H1 (cell line): Measurements from ENCODE around the gene MLPH. TPM values are rescaled to one million over a fixed set of nuclear protein-coding genes. Genes with fewer than 3 reads are reported as not detected.
A peak's percentile ranks its signal among the peaks of the same experiment; 100 is the strongest.

ENCODE experiments used
- CTCF ChIA-PET: fragments of 300-600 bp; sonication (Branson Sonifier 250); formaldehyde crosslinking; loops from one replicate; lab custom pipeline; 2021; ENCODE audit not compliant: partially characterized antibody; lab: Charles Lee
- POLR2A ChIA-PET: fragments of 300-600 bp; sonication (Branson Sonifier 250); formaldehyde crosslinking; loops from one replicate; lab custom pipeline; 2021; ENCODE audit warnings: inconsistent platforms; ENCODE audit not compliant: partially characterized antibody; lab: Charles Lee
- DNase-seq, 2 experiments: peaks; one replicate each; pipeline versions ENCODE4 v3.0.0 to v3.0.0-alpha.2; 2010 to 2022; ENCODE audit warnings: low spot score in 2 of 2, low read depth in 1 of 2, mixed read lengths in 1 of 2
- FAIRE-seq: peaks from 2 replicates; lab custom pipeline; 2011; peaks lifted over from hg19 to GRCh38; lab: Jason Lieb, UNC
- H2AFZ ChIP-seq: 2 replicates; pipeline ENCODE4 v1.8.1; 2012; ENCODE audit warnings: low read length, inconsistent platforms
- H2AK5ac ChIP-seq: 2 replicates; pipeline ENCODE4 v1.6.1; 2013; ENCODE audit warnings: low read depth, low read length
- H2BK120ac ChIP-seq: replicated peaks from 2 replicates; pipeline ENCODE3; 2013; ENCODE audit warnings: low read depth, low read length, inconsistent platforms
- H2BK12ac ChIP-seq: 2 replicates; pipeline ENCODE4 v1.6.1; 2013; ENCODE audit warnings: low read depth, low read length
- H2BK15ac ChIP-seq: 2 replicates; pipeline ENCODE4 v1.6.1; 2013; ENCODE audit warnings: low read length
- H2BK20ac ChIP-seq: 2 replicates; pipeline ENCODE4 v1.6.1; 2013; ENCODE audit warnings: low read length
- H2BK5ac ChIP-seq: 2 replicates; pipeline ENCODE4 v1.6.1; 2013; ENCODE audit warnings: low read depth, low read length
- H3K14ac ChIP-seq: 2 replicates; pipeline ENCODE4 v1.6.1; 2013; ENCODE audit warnings: inconsistent platforms; ENCODE audit not compliant: insufficient read length
- H3K18ac ChIP-seq: 2 replicates; pipeline ENCODE4 v1.6.1; 2013; ENCODE audit warnings: low read length; ENCODE audit errors: extremely low read depth
- H3K23ac ChIP-seq: 2 replicates; pipeline ENCODE4 v1.6.1; 2013; ENCODE audit warnings: inconsistent platforms; ENCODE audit not compliant: insufficient read length
- H3K23me2 ChIP-seq: 2 replicates; pipeline ENCODE4 v1.6.1; 2013; ENCODE audit warnings: low read depth, low read length
- H3K27ac ChIP-seq: 2 replicates; pipeline ENCODE4 v1.6.1; 2011; ENCODE audit warnings: low read depth, low read length, inconsistent platforms
- H3K27me3 ChIP-seq, 4 experiments: replicated peaks in 1 of 4; 1 replicate in 1 of 4; 2 replicates in 3 of 4; pipeline versions ENCODE4 v1.6.1 to v1.8.1; 2011 to 2013; ENCODE audit warnings: low read length in 3 of 4, mild to moderate bottlenecking in 3 of 4, inconsistent platforms in 2 of 4, mixed read lengths in 2 of 4, moderate library complexity in 1 of 4; ENCODE audit not compliant: control insufficient read depth in 3 of 4, insufficient read depth in 3 of 4; ENCODE audit errors: extremely low read depth in 1 of 4
- H3K36me3 ChIP-seq, 4 experiments: 2 replicates each; pipeline versions ENCODE4 v1.6.1 to v1.8.1; 2011 to 2013; ENCODE audit warnings: mild to moderate bottlenecking in 4 of 4, low read length in 3 of 4, moderate library complexity in 2 of 4, control low read depth in 1 of 4, inconsistent platforms in 1 of 4; ENCODE audit not compliant: insufficient read depth in 4 of 4, control insufficient read depth in 2 of 4
- H3K4ac ChIP-seq: replicated peaks from 2 replicates; pipeline ENCODE3; 2013; ENCODE audit warnings: low read length, low read depth, mixed read lengths, inconsistent platforms; ENCODE audit not compliant: insufficient read length
- H3K4me1 ChIP-seq, 4 experiments: replicated peaks in 1 of 4; 1 replicate in 1 of 4; 2 replicates in 3 of 4; pipeline versions ENCODE4 v1.6.1 to v1.8.1; 2011 to 2013; ENCODE audit warnings: low read length in 3 of 4, inconsistent platforms in 2 of 4, mixed read lengths in 1 of 4; ENCODE audit not compliant: insufficient read depth in 4 of 4, control insufficient read depth in 3 of 4
- H3K4me2 ChIP-seq, 2 experiments: 2 replicates each; pipeline versions ENCODE4 v1.6.1 to v1.8.1; 2011 to 2013; ENCODE audit warnings: low read depth in 2 of 2, low read length in 2 of 2, control low read depth in 1 of 2, inconsistent platforms in 1 of 2, mild to moderate bottlenecking in 1 of 2; ENCODE audit not compliant: insufficient read depth in 1 of 2
- H3K4me3 ChIP-seq, 4 experiments: fragments of 200-600, 300-600 bp in 1 of 4; sonication (generic), shearing (Covaris generic), sonication (Bioruptor Twin) in 1 of 4; 2 replicates each; pipeline versions ENCODE4 v1.5.1 to v1.8.1; 2011 to 2016; ENCODE audit warnings: low read length in 4 of 4, low read depth in 3 of 4, control low read depth in 2 of 4, inconsistent platforms in 2 of 4, mild to moderate bottlenecking in 2 of 4, mixed read lengths in 1 of 4, moderate library complexity in 1 of 4; ENCODE audit not compliant: insufficient read depth in 2 of 4; ENCODE audit errors: extremely low read depth in 1 of 4
- H3K56ac ChIP-seq: replicated peaks from 2 replicates; pipeline ENCODE3; 2013; ENCODE audit warnings: low read depth, mild to moderate bottlenecking, mixed read lengths, low read length, inconsistent platforms; ENCODE audit not compliant: insufficient read length
- H3K79me1 ChIP-seq: 2 replicates; pipeline ENCODE4 v1.6.1; 2013; ENCODE audit warnings: low read depth, low read length, control low read depth
- H3K79me2 ChIP-seq, 2 experiments: 2 replicates each; pipeline versions ENCODE4 v1.6.1 to v1.8.1; 2012 to 2013; ENCODE audit warnings: low read length in 2 of 2, mild to moderate bottlenecking in 2 of 2, inconsistent platforms in 1 of 2; ENCODE audit not compliant: insufficient read depth in 2 of 2, control insufficient read depth in 1 of 2
- H3K9ac ChIP-seq, 4 experiments: replicated peaks in 1 of 4; 1 replicate in 1 of 4; 2 replicates in 3 of 4; pipeline versions ENCODE4 v1.6.1 to v1.8.1; 2011 to 2013; ENCODE audit warnings: low read depth in 3 of 4, low read length in 3 of 4, control low read depth in 2 of 4, mild to moderate bottlenecking in 2 of 4, moderate library complexity in 2 of 4, inconsistent platforms in 1 of 4; ENCODE audit errors: extremely low read depth in 1 of 4
- H3K9me3 ChIP-seq, 2 experiments: 2 replicates each; pipeline versions ENCODE4 v1.6.1 to v1.8.1; 2012 to 2013; ENCODE audit warnings: mild to moderate bottlenecking in 2 of 2, moderate library complexity in 2 of 2, control low read depth in 1 of 2, inconsistent platforms in 1 of 2, low read depth in 1 of 2, low read length in 1 of 2, mixed read lengths in 1 of 2; ENCODE audit not compliant: insufficient read depth in 2 of 2
- H4K20me1 ChIP-seq, 2 experiments: replicated peaks in 1 of 2; 2 replicates each; pipeline versions ENCODE3 to v1.8.1; 2011 to 2013; ENCODE audit warnings: inconsistent platforms in 2 of 2, low read length in 2 of 2, mild to moderate bottlenecking in 1 of 2; ENCODE audit not compliant: insufficient read depth in 2 of 2, control insufficient read depth in 1 of 2
- H4K5ac ChIP-seq: 2 replicates; pipeline ENCODE4 v1.6.1; 2013; ENCODE audit warnings: low read length, low read depth, mixed read lengths, inconsistent platforms; ENCODE audit not compliant: insufficient read length
- H4K8ac ChIP-seq: 2 replicates; pipeline ENCODE4 v1.8.0; 2013; ENCODE audit warnings: mild to moderate bottlenecking, moderate library complexity, low read length, inconsistent platforms; ENCODE audit not compliant: insufficient read depth; ENCODE audit errors: extremely low read depth
- H4K91ac ChIP-seq: replicated peaks from 2 replicates; pipeline ENCODE3; 2013; ENCODE audit warnings: low read length, mixed read lengths, inconsistent platforms; ENCODE audit not compliant: insufficient read length
- ATF2 ChIP-seq: IDR thresholded peaks from 2 replicates; pipeline ENCODE4 v1.6.1; 2012; ENCODE audit warnings: low read length, inconsistent platforms
- PHF8 ChIP-seq: fragments of 200-600 bp; sonication (generic); conservative IDR thresholded peaks from 2 replicates; pipeline ENCODE4 v1.7.1; 2012; ENCODE audit warnings: low read depth, mild to moderate bottlenecking, inconsistent platforms, low read length, moderate library complexity
- TEAD4 ChIP-seq: IDR thresholded peaks from 2 replicates; pipeline ENCODE4 v1.6.1; 2012; ENCODE audit warnings: low read depth, low read length, inconsistent platforms, mixed read lengths
- WGBS, 2 experiments: shearing (Covaris generic) in 1 of 2; methylation state at CpG; one replicate each; pipeline versions ENCODE4 v1.1.6 to v1.1.7; 2013 to 2015; ENCODE audit warnings: low lambda C conversion rate in 2 of 2, mixed read lengths in 2 of 2, inconsistent platforms in 1 of 2, low coverage in 1 of 2, missing lambda C conversion rate in 1 of 2; ENCODE audit not compliant: insufficient replicate concordance in 2 of 2, insufficient coverage in 1 of 2, insufficient read length in 1 of 2; ENCODE audit errors: extremely low coverage in 1 of 2, missing lambda C conversion rate in 1 of 2; 5-methylcytosine and 5-hydroxymethylcytosine counted together
- polyA plus RNA-seq, 7 experiments: library from polyadenylated mRNA; depleted of rRNA in 3 of 7; stranded (reverse) in 5 of 7; unstranded in 2 of 7; fragments of >200 nt in 5 of 7; fragments of 200-250 nt in 2 of 7; gene quantifications; 1 replicate in 5 of 7; 2 replicates in 1 of 7; 4 replicates in 1 of 7; pipeline versions ENCODE4 v1.2.1 to v1.2.3, GENCODE V29; 2011 to 2013; ENCODE audit warnings: missing spikeins in 2 of 7, mixed read lengths in 2 of 7
- total RNA-seq: library from RNA; stranded (reverse); fragmentation: NEBNext Ultra II Directional; extraction: Animal tissue kit (Norgen Biotek cat#: 25700); gene quantifications from 2 replicates; pipeline ENCODE4 v1.2.1, GENCODE V29; 2021

Gene MLPH
- total and polyA plus RNA-seq, 2 of the 8 experiments (the other 6 are each of a cell fraction or from before 2014, with no cell fraction given): 12.7 to 17.0 TPM

- no peak overlapping the region for H3K18ac ChIP-seq
- no peak overlapping the region for H3K14ac ChIP-seq
- no peak overlapping the region for H2BK120ac ChIP-seq
- no peak for TF ChIP-seq TEAD4
- no peak for TF ChIP-seq ATF2
- TF ChIP-seq PHF8: no peak
- H4K5ac ChIP-seq: no peak overlapping the region
- ChIA-PET POLR2A (no interaction called here), CTCF (interaction anchor here (6.6 kb wide), 1 partner anchor 57 kb away, joined by 107 read pairs; no protein-coding TSS in a partner anchor)
- peaks cover 0 to 8% of the 10 kb centered on the region in 2 experiments for H4K20me1 ChIP-seq
- no peak overlapping the region for H2BK12ac ChIP-seq
- H3K23me2 ChIP-seq: peaks cover 18% of the 10 kb centered on the region; the same call in 1 of the 2 replicates
- no peak overlapping the region for H4K8ac ChIP-seq
- no peaks in the 10 kb centered on the region for H3K27me3 ChIP-seq
- H2BK15ac ChIP-seq: no peak overlapping the region
- FAIRE-seq: no peak
- no peak overlapping the region for H4K91ac ChIP-seq
- peak overlapping the region; percentile 59 for H3K56ac ChIP-seq
- H3K4me2 ChIP-seq: no peak overlapping the region
- no peak overlapping the region for H2BK5ac ChIP-seq
- 95% methylated on average over 4 of the region's 4 CpGs; no CpG with 5 or more reads in 1 of the 2 experiments for WGBS, 2 experiments
- no peak overlapping the region for H3K4me3 ChIP-seq
- no peak overlapping the region for H2AFZ ChIP-seq
- H3K4ac ChIP-seq: no peak overlapping the region
- no peaks in the 10 kb centered on the region for H3K79me2 ChIP-seq
- DNase-seq: no peak
- no peak overlapping the region for H3K27ac ChIP-seq
- H3K36me3 ChIP-seq: 0 out of 8 replicates have a peak, but pooled peaks cover 0 to 2% (median 0%) of the 10 kb centered on the region in 4 experiments
- H2AK5ac ChIP-seq: no peak overlapping the region
- H3K4me1 ChIP-seq: peaks cover 0 to 3% (median 1%) of the 10 kb centered on the region in 4 experiments; a peak in 3 of 7 replicates
- H2BK20ac ChIP-seq: no peak overlapping the region
- no peaks in the 10 kb centered on the region for H3K9me3 ChIP-seq
- H3K9ac ChIP-seq: peak overlapping the region in 1 of 4 experiments; percentile 15; a peak in 1 of 7 replicates
- H3K79me1 ChIP-seq: no peaks in the 10 kb centered on the region
- no peak overlapping the region for H3K23ac ChIP-seq
These were observed 30.1 kb downstream of the MLPH start for GRCh38 chr2:237517163-237517562.
